Breast epithelium (tissue), 3 donors: ENCODE results near the gene TMEM131.

ENCODE experiments used
- POLR2A ChIP-seq: fragments of 450-650 bp; IDR thresholded peaks from one replicate; pipeline ENCODE4 v1.6.1; 2016; ENCODE audit warnings: antibody characterized with exemption, mild to moderate bottlenecking, moderate library complexity
- POLR2AphosphoS5 ChIP-seq, 3 donors: sonication (generic); formaldehyde crosslinking; IDR thresholded peaks; one replicate each; pipeline ENCODE4 v1.6.1; 2017; ENCODE audit warnings: antibody characterized with exemption in 3 of 3
- TF ChIP-seq, protein P1 (sequence below), 3 donors: fragments of 450-650 bp; IDR thresholded peaks; one replicate each; pipeline ENCODE4 v1.5.1; 2016 to 2017; ENCODE audit warnings: antibody characterized with exemption in 3 of 3, mild to moderate bottlenecking in 3 of 3, moderate library complexity in 3 of 3

DNA sequence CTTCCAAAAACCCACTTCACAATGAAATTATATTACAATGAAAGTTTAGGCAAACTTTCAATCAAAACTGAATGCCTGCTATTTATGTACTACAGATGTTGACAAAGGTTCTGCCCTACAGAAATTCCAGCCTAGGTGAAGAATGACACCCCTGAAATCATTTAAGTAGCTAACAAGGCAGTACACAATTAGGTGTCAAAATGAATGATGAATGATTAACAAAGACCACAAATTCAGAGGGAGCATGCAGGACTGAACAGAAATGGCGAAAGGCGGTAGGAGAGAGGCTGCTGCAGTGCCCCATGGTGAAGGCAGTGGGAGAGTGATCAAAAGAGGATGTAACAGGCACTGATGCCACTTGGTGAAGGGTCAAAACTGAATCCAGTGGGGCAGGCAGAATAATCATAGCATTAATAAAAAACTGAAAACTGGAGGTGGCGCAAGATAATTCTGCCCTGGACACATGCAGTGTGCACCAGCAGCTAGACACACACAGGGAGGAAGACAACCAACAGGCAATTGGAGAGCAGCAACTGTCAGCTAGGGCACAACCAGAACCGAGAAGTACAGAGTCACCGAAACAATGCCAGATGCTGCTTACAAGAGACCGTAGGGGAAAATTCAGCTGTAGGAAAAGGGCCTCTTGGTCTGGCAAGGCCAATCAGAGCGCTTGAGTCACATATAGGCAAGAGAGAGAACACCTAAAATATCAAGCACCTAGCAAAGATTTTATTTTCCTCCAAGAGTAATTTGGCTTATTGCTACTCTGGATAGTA is 4.5 kb downstream of the TMEM131 start:
- TF ChIP-seq, protein P1, sequence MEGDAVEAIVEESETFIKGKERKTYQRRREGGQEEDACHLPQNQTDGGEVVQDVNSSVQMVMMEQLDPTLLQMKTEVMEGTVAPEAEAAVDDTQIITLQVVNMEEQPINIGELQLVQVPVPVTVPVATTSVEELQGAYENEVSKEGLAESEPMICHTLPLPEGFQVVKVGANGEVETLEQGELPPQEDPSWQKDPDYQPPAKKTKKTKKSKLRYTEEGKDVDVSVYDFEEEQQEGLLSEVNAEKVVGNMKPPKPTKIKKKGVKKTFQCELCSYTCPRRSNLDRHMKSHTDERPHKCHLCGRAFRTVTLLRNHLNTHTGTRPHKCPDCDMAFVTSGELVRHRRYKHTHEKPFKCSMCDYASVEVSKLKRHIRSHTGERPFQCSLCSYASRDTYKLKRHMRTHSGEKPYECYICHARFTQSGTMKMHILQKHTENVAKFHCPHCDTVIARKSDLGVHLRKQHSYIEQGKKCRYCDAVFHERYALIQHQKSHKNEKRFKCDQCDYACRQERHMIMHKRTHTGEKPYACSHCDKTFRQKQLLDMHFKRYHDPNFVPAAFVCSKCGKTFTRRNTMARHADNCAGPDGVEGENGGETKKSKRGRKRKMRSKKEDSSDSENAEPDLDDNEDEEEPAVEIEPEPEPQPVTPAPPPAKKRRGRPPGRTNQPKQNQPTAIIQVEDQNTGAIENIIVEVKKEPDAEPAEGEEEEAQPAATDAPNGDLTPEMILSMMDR (IDR thresholded peaks at IDR 0.05), result no peak
- TF ChIP-seq POLR2A, result no peak
- no peak for TF ChIP-seq POLR2AphosphoS5 (IDR thresholded peaks at IDR 0.05)
